SHP77 treated with DMSO at 0.1 percent for 48 hours (cell line): ENCODE results near the gene HIGD1C.
"Not testable (repeated sequence)": the region's sequence is repeated elsewhere in the genome, so short reads cannot be mapped to it uniquely, and the experiment has no call there.

Source experiments
- DNase-seq: peaks from one replicate; lab custom pipeline; 2025; lab: John Stamatoyannopoulos, UW

Gene HIGD1C

GRCh38 chr12:50934371-50934851, 17.9 kb upstream of the HIGD1C start:
- DNase-seq = no peak

- no peak for DNase-seq
Observed at GRCh38 chr12:50934981-50935807, 17.1 kb upstream of the HIGD1C start.

DNA sequence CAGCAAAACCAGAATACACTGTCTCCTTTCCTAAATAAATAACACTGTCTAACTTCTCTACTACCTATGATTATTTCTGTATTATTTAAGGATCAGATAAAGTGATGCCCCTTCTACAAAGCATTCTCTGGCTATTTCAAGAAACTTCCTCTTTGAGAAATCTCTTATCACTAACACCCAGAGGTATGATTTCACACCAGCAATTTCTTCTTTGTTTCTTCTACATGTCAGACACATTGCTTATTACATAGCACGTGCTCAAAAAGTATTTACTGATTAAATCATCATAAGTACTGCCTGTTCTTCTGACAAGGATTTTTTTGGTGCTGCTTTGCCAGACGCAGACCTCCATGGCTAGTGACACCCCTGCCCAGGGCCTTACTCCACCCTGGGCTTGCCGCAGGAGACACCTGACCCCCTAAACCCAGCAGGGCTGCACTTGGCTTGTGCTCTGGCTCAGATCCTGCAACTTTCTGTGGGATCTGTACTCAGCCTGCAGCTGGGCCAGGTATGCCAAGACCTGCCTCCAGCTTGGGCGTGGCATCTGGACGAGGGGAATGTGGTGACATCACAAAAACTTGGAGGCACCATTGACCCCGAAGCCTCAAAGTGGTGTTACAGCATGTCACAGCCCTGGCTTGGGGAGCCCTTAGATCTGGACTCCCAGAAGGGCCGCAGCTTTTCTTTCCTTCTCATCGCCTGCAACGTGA, 15.4 kb upstream of the HIGD1C start:
- DNase-seq = no peak

DNA sequence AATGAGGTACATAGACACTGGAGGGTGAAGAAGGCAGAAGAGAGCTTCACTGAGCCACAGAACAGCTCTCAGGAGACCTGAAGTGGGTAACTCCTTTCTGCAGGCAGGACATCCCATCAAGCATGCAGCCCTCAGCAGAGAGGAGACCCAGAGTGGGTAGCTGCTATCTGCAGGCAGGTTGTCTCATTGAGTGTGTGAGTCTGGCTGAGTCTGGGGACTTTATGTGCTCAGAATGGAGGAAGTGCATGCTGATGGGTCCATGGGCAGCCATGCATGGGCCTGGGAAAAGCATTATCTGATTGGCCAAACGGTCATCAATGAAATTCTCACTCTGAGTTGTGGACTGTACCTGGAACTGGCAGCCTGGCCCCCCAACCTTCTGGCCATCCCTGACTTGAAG, 14.7 kb upstream of the HIGD1C start:
- no peak for DNase-seq

- DNase-seq = no peak
Observed at GRCh38 chr12:50947933-50948626, 4.3 kb upstream of the HIGD1C start.

DNA sequence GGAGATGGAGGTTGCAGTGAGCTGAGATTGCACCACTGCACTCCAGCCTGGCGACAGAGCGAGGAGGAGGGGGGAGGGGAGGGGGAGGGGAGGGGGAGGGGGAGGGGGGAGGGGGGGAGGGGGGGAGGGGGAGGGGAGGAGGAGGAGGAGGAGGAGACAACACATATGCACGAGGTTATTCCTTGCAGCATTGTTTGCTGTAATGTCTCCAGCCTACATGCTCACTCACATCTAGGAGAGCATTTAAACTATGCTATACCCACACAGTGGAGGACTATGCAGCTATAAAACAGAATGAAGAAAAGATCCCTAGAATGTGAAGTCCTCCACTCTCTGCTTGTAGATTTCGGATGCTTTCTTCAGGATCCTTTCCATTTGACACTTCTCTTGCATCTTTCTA, 3.5 kb upstream of the HIGD1C start:
- DNase-seq = no peak

- no peak for DNase-seq
Observed at GRCh38 chr12:50949801-50950302, 2.5 kb upstream of the HIGD1C start.

- no peak for DNase-seq
Observed at GRCh38 chr12:50951112-50951511, 1.2 kb upstream of the HIGD1C start.

DNA sequence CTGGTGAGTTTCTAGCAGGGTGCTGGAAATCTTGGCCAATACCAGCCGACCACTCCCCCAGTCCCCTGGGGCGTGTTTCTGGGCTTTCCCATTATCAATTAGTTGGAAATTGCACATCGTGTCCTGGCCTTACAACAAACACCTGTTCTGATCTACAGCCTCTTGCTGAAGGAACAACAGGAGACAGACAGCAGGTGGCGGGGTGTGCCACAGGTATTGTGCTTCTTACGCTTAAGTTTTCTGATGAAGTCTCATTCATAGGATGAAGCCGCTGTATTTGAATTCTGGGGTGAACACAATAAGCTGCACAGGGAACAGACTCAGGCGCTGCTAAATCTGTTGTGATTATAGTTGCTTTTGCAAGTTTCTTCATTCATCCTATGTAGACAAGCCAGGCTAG, 703 bp downstream of the HIGD1C start:
- no peak for DNase-seq

GRCh38 chr12:50954789-50955188, 2.4 kb downstream of the HIGD1C start:
- DNase-seq = not testable (repeated sequence)

DNA sequence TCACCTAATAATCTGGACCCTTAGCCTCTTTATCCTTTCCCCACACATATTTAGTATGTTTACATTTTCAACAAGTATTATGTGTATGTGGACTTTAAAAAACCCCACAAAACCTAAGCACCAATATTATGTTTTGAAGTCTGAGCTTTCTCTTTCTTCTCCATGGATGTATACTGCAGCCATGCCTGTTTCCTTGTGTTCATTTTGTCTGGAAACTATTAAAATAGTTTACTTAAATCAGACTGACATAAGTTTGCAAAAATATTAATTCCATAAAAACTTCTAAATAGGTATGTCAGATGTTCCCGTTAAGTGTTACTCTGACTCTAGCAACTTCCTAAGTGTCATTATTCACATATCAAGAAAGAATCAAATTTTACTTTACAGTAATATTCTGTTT, 2.9 kb downstream of the HIGD1C start:
- DNase-seq = no peak

DNA sequence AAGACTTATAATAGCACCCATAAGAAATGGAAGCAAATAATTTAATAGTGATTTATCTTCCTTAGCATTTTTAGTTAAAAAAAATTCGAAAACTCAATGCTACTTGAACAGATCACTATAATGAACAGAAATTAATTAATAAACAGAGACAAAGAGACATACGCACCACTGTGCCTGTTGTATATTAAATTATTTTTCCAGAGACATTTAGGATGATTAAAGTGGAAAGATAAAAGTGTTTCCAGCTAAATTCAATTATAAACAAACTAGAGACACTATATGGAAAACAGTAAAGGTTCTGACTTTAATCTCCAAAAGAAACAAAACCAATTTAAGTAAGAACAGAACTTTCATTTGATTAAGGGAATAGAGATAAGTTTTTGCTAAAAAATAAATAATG, 3.4 kb downstream of the HIGD1C start:
- DNase-seq = no peak

- no peak for DNase-seq
Observed at GRCh38 chr12:50960130-50960529, 7.8 kb downstream of the HIGD1C start.

DNA sequence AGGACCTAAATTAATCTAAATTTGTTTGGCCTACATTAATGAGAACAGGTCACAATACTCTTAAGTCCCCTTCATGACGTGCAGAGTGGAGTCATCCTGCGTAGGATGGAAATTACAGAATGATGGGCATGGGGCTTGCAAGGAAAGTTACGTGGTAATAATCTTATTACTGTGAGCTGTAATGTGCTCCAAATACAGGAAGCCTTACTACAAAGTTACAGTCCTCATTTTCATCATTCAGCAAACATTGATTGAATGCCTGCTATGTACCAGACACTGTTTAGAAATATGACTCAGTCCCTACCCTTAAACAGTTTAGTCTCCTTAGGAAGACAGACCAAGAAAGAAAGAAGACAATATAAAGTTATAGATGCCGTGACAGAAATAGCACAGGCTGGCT, 9.4 kb downstream of the HIGD1C start:
- DNase-seq = no peak

GRCh38 chr12:50964432-50964831, 12.1 kb downstream of the HIGD1C start:
- no peak for DNase-seq

DNA sequence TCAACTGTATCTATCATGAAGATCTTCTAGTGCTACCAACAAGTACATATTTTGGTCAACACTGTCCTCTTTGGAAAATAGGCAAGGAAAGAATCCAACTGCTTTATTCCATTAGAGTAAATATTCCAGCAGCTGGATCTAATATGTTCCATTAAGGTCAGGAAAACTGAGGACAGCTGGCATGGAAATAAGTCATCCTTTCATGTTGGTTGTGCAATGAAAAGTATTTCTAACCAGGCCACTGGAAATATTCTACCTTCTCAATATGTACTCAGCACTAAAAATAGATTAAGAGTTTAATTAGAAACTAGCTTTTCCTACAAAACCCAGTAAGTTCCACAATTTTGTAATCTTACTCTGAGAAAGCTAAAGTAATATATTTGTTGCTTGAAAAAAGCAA, 19.6 kb downstream of the HIGD1C start:
- DNase-seq = no peak

GRCh38 chr12:50979369-50980052, 27.2 kb downstream of the HIGD1C start:
- DNase-seq = no peak

GRCh38 chr12:50980545-50980944, 28.2 kb downstream of the HIGD1C start:
- DNase-seq = no peak

GRCh38 chr12:50981319-50982239, 29.2 kb downstream of the HIGD1C start:
- no peak for DNase-seq

- no peak for DNase-seq
Observed at GRCh38 chr12:50984586-50985298, 32.4 kb downstream of the HIGD1C start.
